GM21737 (cell line): Measurements from ENCODE around the gene ANKDD1A.

ENCODE experiments used
- ATAC-seq: cut with Tn5 transposase; IDR thresholded peaks from one replicate; pipeline ENCODE4 v1.9.1; 2021; ENCODE audit warnings: mild to moderate bottlenecking, moderate library complexity; ENCODE audit not compliant: unreplicated experiment

Gene ANKDD1A

GRCh38 chr15:64911311-64912186, at the start of gene ANKDD1A:
TSS of gene ANKDD1A (plus strand) at chr15:64911902. CDS start at chr15:64911931, 29 bp downstream.
- peak; percentile 80 for ATAC-seq

- ATAC-seq, result no peak
Measured at GRCh38 chr15:64861960-64862359, 49.7 kb upstream of the ANKDD1A start.

- no peak for ATAC-seq
Measured at GRCh38 chr15:64862408-64862807, 49.3 kb upstream of the ANKDD1A start.

GRCh38 chr15:64864068-64864467, 47.6 kb upstream of the ANKDD1A start:
- no peak for ATAC-seq

- no peak for ATAC-seq
Measured at GRCh38 chr15:64865126-64865997, 46.3 kb upstream of the ANKDD1A start.

GRCh38 chr15:64865998-64866520, 45.6 kb upstream of the ANKDD1A start:
- no peak for ATAC-seq

GRCh38 chr15:64869501-64869900, 42.2 kb upstream of the ANKDD1A start:
- ATAC-seq, result no peak

GRCh38 chr15:64870353-64870752, 41.3 kb upstream of the ANKDD1A start:
- no peak for ATAC-seq

GRCh38 chr15:64875641-64876223, 36.0 kb upstream of the ANKDD1A start:
- ATAC-seq, result no peak

- ATAC-seq, result no peak
Measured at GRCh38 chr15:64877435-64877834, 34.3 kb upstream of the ANKDD1A start.

GRCh38 chr15:64878705-64879104, 33.0 kb upstream of the ANKDD1A start:
- ATAC-seq, result no peak

GRCh38 chr15:64883100-64883581, 28.6 kb upstream of the ANKDD1A start:
- ATAC-seq, result no peak

GRCh38 chr15:64883997-64884511, 27.6 kb upstream of the ANKDD1A start:
- ATAC-seq, result peak; percentile 58

GRCh38 chr15:64884679-64885078, 27.0 kb upstream of the ANKDD1A start:
- no peak for ATAC-seq

GRCh38 chr15:64888336-64888735, 23.4 kb upstream of the ANKDD1A start:
- ATAC-seq, result no peak

GRCh38 chr15:64891561-64891960, 20.1 kb upstream of the ANKDD1A start:
- no peak for ATAC-seq

- ATAC-seq, result no peak
Measured at GRCh38 chr15:64892847-64893403, 18.8 kb upstream of the ANKDD1A start.

- ATAC-seq, result peak; percentile 59
Measured at GRCh38 chr15:64893481-64894394, 18.0 kb upstream of the ANKDD1A start.

GRCh38 chr15:64894395-64895056, 17.2 kb upstream of the ANKDD1A start:
- peak; percentile 31 for ATAC-seq
